IMR-90 (cell line): ENCODE results near the gene GPR15. TPM values are rescaled to one million over a fixed set of nuclear protein-coding genes. Genes with fewer than 3 reads are reported as not detected.

Source experiments
- ATAC-seq: fragments of 200-7000 bp; cut with Tn5 transposase; 2 replicates; pipeline ENCODE4 v1.9.1; 2020; ENCODE audit warnings: low read depth, mild to moderate bottlenecking, moderate library complexity
- BruUV-seq: library from RNA; stranded (reverse); fragments of 400-500 nt; replicated peaks from 2 replicates; lab custom pipeline; 2021; lab: Mats Ljungman, UMichigan
- CTCF ChIA-PET: fragments of 300-600 bp; formaldehyde crosslinking; extraction: SDS; loops from one replicate; lab custom pipeline; 2021; ENCODE audit warnings: antibody characterized with exemption; lab: Yijun Ruan, JAX
- POLR2A ChIA-PET: fragments of 300-600 bp; sonication (Branson Sonifier 250); formaldehyde crosslinking; loops from one replicate; lab custom pipeline; 2022; ENCODE audit warnings: antibody characterized with exemption; ENCODE audit not compliant: unreplicated experiment; lab: Charles Lee
- DNase-seq: peaks from one replicate; pipeline ENCODE4 v3.0.0; 2013
- H2AFZ ChIP-seq: replicated peaks from 2 replicates; pipeline ENCODE3; 2013; ENCODE audit warnings: low read length, mild to moderate bottlenecking; ENCODE audit not compliant: poor library complexity
- H2AK5ac ChIP-seq: 2 replicates; pipeline ENCODE4 v1.6.1; 2013; ENCODE audit warnings: low read depth, low read length, inconsistent platforms
- H2AK9ac ChIP-seq: replicated peaks from 2 replicates; pipeline ENCODE3; 2013; ENCODE audit warnings: mild to moderate bottlenecking, low read depth, low read length, moderate library complexity; ENCODE audit not compliant: poor library complexity
- H2BK120ac ChIP-seq: 2 replicates; pipeline ENCODE4 v1.6.1; 2013; ENCODE audit warnings: low read depth, low read length, inconsistent platforms
- H2BK15ac ChIP-seq: 3 replicates; pipeline ENCODE4 v1.6.1; 2013; ENCODE audit warnings: low read depth, low read length, inconsistent platforms
- H2BK20ac ChIP-seq: 2 replicates; pipeline ENCODE4 v1.6.1; 2013; ENCODE audit warnings: low read depth, mild to moderate bottlenecking, inconsistent platforms, low read length, moderate library complexity
- H2BK5ac ChIP-seq: 2 replicates; pipeline ENCODE4 v1.6.1; 2013; ENCODE audit warnings: mild to moderate bottlenecking, low read depth, low read length, inconsistent platforms; ENCODE audit not compliant: poor library complexity, severe bottlenecking
- H3K14ac ChIP-seq: replicated peaks from 2 replicates; pipeline ENCODE4 v1.6.1; 2013; ENCODE audit warnings: low read depth, low read length, inconsistent platforms
- H3K18ac ChIP-seq: 2 replicates; pipeline ENCODE4 v1.6.1; 2013; ENCODE audit warnings: low read depth, low read length, control low read depth
- H3K23ac ChIP-seq: 2 replicates; pipeline ENCODE4 v1.6.1; 2013; ENCODE audit warnings: low read depth, low read length, inconsistent platforms
- H3K27ac ChIP-seq: 2 replicates; pipeline ENCODE4 v1.5.1; 2013; ENCODE audit warnings: mild to moderate bottlenecking, control low read depth, low read length; ENCODE audit not compliant: insufficient read depth
- H3K27me3 ChIP-seq: 2 replicates; pipeline ENCODE4 v1.6.1; 2013; ENCODE audit warnings: low read length; ENCODE audit not compliant: control insufficient read depth, insufficient read depth
- H3K36me3 ChIP-seq: 2 replicates; pipeline ENCODE4 v1.6.1; 2013; ENCODE audit warnings: low read length, mixed read lengths; ENCODE audit not compliant: control insufficient read depth, insufficient read depth
- H3K4ac ChIP-seq: 2 replicates; pipeline ENCODE4 v1.6.1; 2013; ENCODE audit warnings: low read depth, low read length, inconsistent platforms
- H3K4me1 ChIP-seq: 2 replicates; pipeline ENCODE4 v1.6.1; 2013; ENCODE audit warnings: low read length, mixed read lengths; ENCODE audit not compliant: control insufficient read depth, insufficient read depth
- H3K4me2 ChIP-seq: 2 replicates; pipeline ENCODE4 v1.6.1; 2013; ENCODE audit warnings: low read depth, mild to moderate bottlenecking, control low read depth, low read length, moderate library complexity
- H3K4me3 ChIP-seq: 2 replicates; pipeline ENCODE4 v1.5.1; 2013; ENCODE audit warnings: low read depth, mild to moderate bottlenecking, control low read depth, low read length, moderate library complexity; ENCODE audit not compliant: insufficient read depth
- H3K56ac ChIP-seq: 2 replicates; pipeline ENCODE4 v1.6.1; 2013; ENCODE audit warnings: low read length, inconsistent platforms; ENCODE audit not compliant: insufficient read depth; ENCODE audit errors: extremely low read depth
- H3K79me1 ChIP-seq, 2 experiments: 2 replicates each; pipeline ENCODE4 v1.6.1; 2013; ENCODE audit warnings: low read length in 2 of 2, inconsistent platforms in 1 of 2, low read depth in 1 of 2
- H3K9ac ChIP-seq: 2 replicates; pipeline ENCODE4 v1.6.1; 2013; ENCODE audit warnings: low read depth, low read length, control low read depth
- H3K9me1 ChIP-seq: 2 replicates; pipeline ENCODE4 v1.6.1; 2013; ENCODE audit warnings: low read length, inconsistent platforms; ENCODE audit not compliant: insufficient read depth
- H3K9me3 ChIP-seq: 2 replicates; pipeline ENCODE4 v1.6.1; 2013; ENCODE audit warnings: low read length; ENCODE audit not compliant: control insufficient read depth, insufficient read depth
- H4K20me1 ChIP-seq: 2 replicates; pipeline ENCODE4 v1.6.1; 2013; ENCODE audit warnings: low read length, inconsistent platforms; ENCODE audit not compliant: insufficient read depth
- H4K5ac ChIP-seq: 2 replicates; pipeline ENCODE4 v1.6.1; 2013; ENCODE audit warnings: mild to moderate bottlenecking, low read depth, low read length, control low read depth
- H4K8ac ChIP-seq, 2 experiments: 2 replicates each; pipeline ENCODE4 v1.6.1; 2013; ENCODE audit warnings: low read depth in 2 of 2, low read length in 2 of 2, control low read depth in 1 of 2, inconsistent platforms in 1 of 2
- H4K91ac ChIP-seq: 2 replicates; pipeline ENCODE4 v1.6.1; 2013; ENCODE audit warnings: low read depth, low read length, inconsistent platforms; ENCODE audit not compliant: insufficient read depth
- BHLHE40 ChIP-seq: fragments of 150-350 bp; IDR thresholded peaks from 2 replicates; pipeline ENCODE4 v1.6.1; 2016; ENCODE audit warnings: mild to moderate bottlenecking, low read depth, low read length
- CEBPB ChIP-seq: IDR thresholded peaks from 2 replicates; pipeline ENCODE4 v1.6.1; 2012; ENCODE audit warnings: low read depth, low read length, improper control_type of control experiment
- CHD1 ChIP-seq: IDR thresholded peaks from 2 replicates; pipeline ENCODE4 v1.6.1; 2012; ENCODE audit warnings: low read depth, low read length, improper control_type of control experiment
- CTCF ChIP-seq: conservative IDR thresholded peaks from 2 replicates; pipeline ENCODE4 v1.5.1; 2012; ENCODE audit warnings: mild to moderate bottlenecking, low read depth, low read length, improper control_type of control experiment
- ELK1 ChIP-seq: fragments of 150-350 bp; IDR thresholded peaks from 2 replicates; pipeline ENCODE4 v1.6.1; 2016; ENCODE audit warnings: low read depth, mild to moderate bottlenecking, low read length, moderate library complexity, borderline replicate concordance
- FOS ChIP-seq: fragments of 150-350 bp; IDR thresholded peaks from 2 replicates; pipeline ENCODE4 v1.6.1; 2016; ENCODE audit warnings: low read depth, low read length
- MAFK ChIP-seq: IDR thresholded peaks from 2 replicates; pipeline ENCODE4 v1.6.1; 2012; ENCODE audit warnings: low read depth, low read length, improper control_type of control experiment
- MAZ ChIP-seq: IDR thresholded peaks from 2 replicates; pipeline ENCODE4 v1.6.1; 2012; ENCODE audit warnings: low read depth, mild to moderate bottlenecking, low read length, improper control_type of control experiment, moderate library complexity, borderline replicate concordance
- MXI1 ChIP-seq: IDR thresholded peaks from 2 replicates; pipeline ENCODE4 v1.6.1; 2012; ENCODE audit warnings: low read depth, mild to moderate bottlenecking, low read length, moderate library complexity, borderline replicate concordance
- NFE2L2 ChIP-seq: fragments of 150-350 bp; IDR thresholded peaks from 2 replicates; pipeline ENCODE4 v1.6.1; 2016; ENCODE audit warnings: low read depth, mild to moderate bottlenecking, low read length
- POLR2A ChIP-seq: IDR thresholded peaks from 2 replicates; pipeline ENCODE4 v1.6.1; 2012; ENCODE audit warnings: mild to moderate bottlenecking, low read depth, low read length
- RCOR1 ChIP-seq: IDR thresholded peaks from 2 replicates; pipeline ENCODE4 v1.6.1; 2012; ENCODE audit warnings: mild to moderate bottlenecking, low read length, improper control_type of control experiment; ENCODE audit not compliant: insufficient replicate concordance
- RFX5 ChIP-seq: IDR thresholded peaks from 2 replicates; pipeline ENCODE4 v1.8.0; 2012; ENCODE audit warnings: low read depth, mild to moderate bottlenecking, low read length, moderate library complexity
- SMC3 ChIP-seq: fragments of 150-350 bp; IDR thresholded peaks from 2 replicates; pipeline ENCODE4 v1.6.1; 2016; ENCODE audit warnings: low read depth, mild to moderate bottlenecking, antibody characterized with exemption, low read length, moderate library complexity
- WGBS, 2 experiments: methylation state at CpG; one replicate each; pipeline versions ENCODE4 v1.1.5 to v1.1.7; 2013; ENCODE audit warnings: missing lambda C conversion rate in 2 of 2; ENCODE audit not compliant: insufficient read length in 1 of 2; ENCODE audit errors: extremely low coverage in 2 of 2; 5-methylcytosine and 5-hydroxymethylcytosine counted together
- dilution Hi-C: fragments of 300-500 bp; cut with HindIII; formaldehyde crosslinking; loops from one replicate; pipeline ENCODE4 v1.14.3; 2018; ENCODE audit warnings: low sequenced_read_pairs; ENCODE audit not compliant: unreplicated experiment
- in situ Hi-C: fragments of 300-500 bp; cut with MboI; formaldehyde crosslinking; loops from 3 replicates; pipeline ENCODE4 v1.14.3; 2019; ENCODE audit warnings: low sequenced_read_pairs, inconsistent platforms, mixed read lengths
- intact Hi-C: fragments of 100-400 bp; cut with micrococcal nuclease; formaldehyde crosslinking; loops from 2 replicates; pipeline ENCODE4 v1.10.0; 2022
- polyA plus RNA-seq, 3 experiments: library from polyadenylated mRNA; depleted of rRNA; stranded (reverse); fragments of >200 nt; gene quantifications; 2 replicates each; pipeline ENCODE4 v1.2.3, GENCODE V29; 2012; ENCODE audit warnings: low replicate concordance in 1 of 3
- total RNA-seq: library from RNA; depleted of rRNA; stranded (reverse); fragments of >200 nt; gene quantifications from 2 replicates; pipeline ENCODE4 v1.2.3, GENCODE V29; 2012
- TF ChIP-seq, protein P1 (sequence below): fragments of 150-350 bp; IDR thresholded peaks from 2 replicates; pipeline ENCODE4 v1.6.1; 2017; ENCODE audit warnings: mild to moderate bottlenecking, antibody characterized with exemption, low read length, low read depth

Gene GPR15
- total and polyA plus RNA-seq, 2 of the 4 experiments (the other 2 are of a cell fraction): not detected

- dilution Hi-C loops (no loop called here), intact Hi-C loops (no loop called here), in situ Hi-C loops (no loop called here)
- H3K14ac ChIP-seq: no peak overlapping the region
- no peak overlapping the region for H3K9ac ChIP-seq
- H2AK9ac ChIP-seq: no peak overlapping the region
- H3K9me1 ChIP-seq: no peaks in the 10 kb centered on the region
- no peak overlapping the region for H2BK15ac ChIP-seq
- ATAC-seq (no peak), DNase-seq (no peak)
- H2BK5ac ChIP-seq: no peak overlapping the region
- no peaks in the 10 kb centered on the region for H3K36me3 ChIP-seq
- no peak overlapping the region for H2AK5ac ChIP-seq
- H3K27me3 ChIP-seq: peaks cover 7% of the 10 kb centered on the region
- no peak overlapping the region for H3K4me2 ChIP-seq
- no peak overlapping the region for H2BK120ac ChIP-seq
- no peaks in the 10 kb centered on the region for H3K79me1 ChIP-seq
- no peak overlapping the region for H2AFZ ChIP-seq
- no peak overlapping the region for H3K18ac ChIP-seq
- H3K4ac ChIP-seq: no peak overlapping the region
- POLR2A ChIA-PET: no interaction called here
- H3K4me3 ChIP-seq: no peak overlapping the region
- CTCF ChIA-PET: interaction anchor here (0.9 kb wide), 1 partner anchor 12 kb away, joined by 3 read pairs; no protein-coding TSS in a partner anchor
- no peak for TF ChIP-seq ELK1
- no peak for TF ChIP-seq RFX5
- TF ChIP-seq POLR2A: no peak
- no peak for TF ChIP-seq NFE2L2
- TF ChIP-seq BHLHE40: no peak
- no peak for TF ChIP-seq SMC3
- TF ChIP-seq RCOR1: no peak
- no peak for TF ChIP-seq CHD1
- TF ChIP-seq FOS: no peak
- TF ChIP-seq CTCF: no peak
- TF ChIP-seq, protein P1, sequence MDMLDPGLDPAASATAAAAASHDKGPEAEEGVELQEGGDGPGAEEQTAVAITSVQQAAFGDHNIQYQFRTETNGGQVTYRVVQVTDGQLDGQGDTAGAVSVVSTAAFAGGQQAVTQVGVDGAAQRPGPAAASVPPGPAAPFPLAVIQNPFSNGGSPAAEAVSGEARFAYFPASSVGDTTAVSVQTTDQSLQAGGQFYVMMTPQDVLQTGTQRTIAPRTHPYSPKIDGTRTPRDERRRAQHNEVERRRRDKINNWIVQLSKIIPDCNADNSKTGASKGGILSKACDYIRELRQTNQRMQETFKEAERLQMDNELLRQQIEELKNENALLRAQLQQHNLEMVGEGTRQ: no peak
- no peak for TF ChIP-seq CEBPB
- no peak for TF ChIP-seq MXI1
- TF ChIP-seq MAZ: no peak
- no peak for TF ChIP-seq MAFK
- H2BK20ac ChIP-seq: no peak overlapping the region
- WGBS, 2 experiments: 80% methylated on average over 2 of the region's 6 CpGs; no CpG with 5 or more reads in 1 of the 2 experiments
- H4K5ac ChIP-seq: no peak overlapping the region
- no peak overlapping the region for H4K91ac ChIP-seq
- H3K23ac ChIP-seq: no peak overlapping the region
- no peak overlapping the region for H3K56ac ChIP-seq
- no peaks in the 10 kb centered on the region for H3K4me1 ChIP-seq
- H4K20me1 ChIP-seq: no peaks in the 10 kb centered on the region
- no peak overlapping the region for H3K27ac ChIP-seq
- BruUV-seq: no TSS peak
- no peaks in the 10 kb centered on the region for H3K9me3 ChIP-seq
- H4K8ac ChIP-seq: no peak overlapping the region
These were observed 1.2 kb downstream of the GPR15 start for GRCh38 chr3:98532709-98533571.
